Upper lobe of right lung (tissue), 1 donor: ENCODE data around the gene ATP2C2. TPM values are rescaled to one million over a fixed set of nuclear protein-coding genes. Genes with fewer than 3 reads are reported as not detected.

Experiments
- ATAC-seq: fragments of 200-7000 bp; cut with Tn5 transposase; one replicate; pipeline ENCODE4 v1.9.1; 2020; ENCODE audit warnings: mild to moderate bottlenecking, moderate library complexity
- DNase-seq: peaks from one replicate; pipeline ENCODE4 v3.0.0-alpha.2; 2020
- H3K27ac ChIP-seq: fragments of 200-600 bp; one replicate; pipeline ENCODE4 v1.8.0; 2022
- H3K27me3 ChIP-seq: fragments of 200-600 bp; one replicate; pipeline ENCODE4 v1.8.0; 2022; ENCODE audit warnings: mild to moderate bottlenecking
- H3K36me3 ChIP-seq: fragments of 200-600 bp; one replicate; pipeline ENCODE4 v1.8.0; 2022
- H3K4me1 ChIP-seq: fragments of 200-600 bp; one replicate; pipeline ENCODE4 v1.8.0; 2022
- H3K4me3 ChIP-seq: fragments of 200-600 bp; one replicate; pipeline ENCODE4 v1.8.0; 2022; ENCODE audit warnings: mild to moderate bottlenecking
- H3K9me3 ChIP-seq: fragments of 200-600 bp; one replicate; pipeline ENCODE4 v1.8.0; 2022
- CTCF ChIP-seq: fragments of 200-600 bp; IDR thresholded peaks from one replicate; pipeline ENCODE4 v1.8.0; 2022; ENCODE audit warnings: antibody characterized with exemption
- intact Hi-C: fragments of 100-400 bp; cut with DNase I; formaldehyde crosslinking; loops from one replicate; pipeline ENCODE4 v1.11.0; 2022
- total RNA-seq: library from RNA; stranded (reverse); fragmentation: NEBNext Ultra II Directional; extraction: Animal tissue kit (Norgen Biotek cat#: 25700); gene quantifications from one replicate; pipeline ENCODE4 v1.2.1, GENCODE V29; 2021
- donor health status: DM: no; HTN: yes; CAD: no; lungs with severe emphysema.

ATP2C2 gene
- total RNA-seq, 1 donor from 2014 or later, result 48.9 TPM

- Histone ChIP-seq H3K9me3 (no peaks in the 10 kb centered on the region), H3K4me1 (peaks cover 4% of the 10 kb centered on the region), H3K27me3 (no peaks in the 10 kb centered on the region), H3K4me3 (no peak overlapping the region), H3K36me3 (no peaks in the 10 kb centered on the region), H3K27ac (no peak overlapping the region)
- intact Hi-C loops, result no loop called here
- ATAC-seq (no peak), DNase-seq (no peak)
- TF ChIP-seq CTCF, result no peak
These were observed 9.6 kb upstream of the ATP2C2 start for GRCh38 chr16:84358601-84359295.

GRCh38 chr16:84359326-84359725 is 9.0 kb upstream of the ATP2C2 start:
- Histone ChIP-seq H3K4me1 (peaks cover 4% of the 10 kb centered on the region), H3K36me3 (no peaks in the 10 kb centered on the region), H3K27me3 (no peaks in the 10 kb centered on the region), H3K9me3 (no peaks in the 10 kb centered on the region), H3K27ac (no peak overlapping the region), H3K4me3 (no peak overlapping the region)
- ATAC-seq, result no peak
- TF ChIP-seq CTCF, result no peak
- DNase-seq, result no peak
- intact Hi-C loops, result no loop called here

- Histone ChIP-seq H3K36me3 (no peaks in the 10 kb centered on the region), H3K9me3 (no peaks in the 10 kb centered on the region), H3K27me3 (no peaks in the 10 kb centered on the region), H3K27ac (no peak overlapping the region), H3K4me3 (no peak overlapping the region), H3K4me1 (peaks cover 4% of the 10 kb centered on the region)
- no peak for TF ChIP-seq CTCF
- intact Hi-C loops, result no loop called here
- DNase-seq (no peak), ATAC-seq (no peak)
These were observed 8.2 kb upstream of the ATP2C2 start for GRCh38 chr16:84360170-84360569.

GRCh38 chr16:84360748-84361147 is 7.6 kb upstream of the ATP2C2 start:
- Histone ChIP-seq H3K9me3 (no peaks in the 10 kb centered on the region), H3K36me3 (no peaks in the 10 kb centered on the region), H3K27me3 (peaks cover 1% of the 10 kb centered on the region), H3K4me1 (peaks cover 4% of the 10 kb centered on the region), H3K4me3 (no peak overlapping the region), H3K27ac (no peak overlapping the region)
- intact Hi-C loops, result no loop called here
- ATAC-seq (no peak), DNase-seq (no peak)
- TF ChIP-seq CTCF, result no peak

GRCh38 chr16:84361546-84361945 is 6.8 kb upstream of the ATP2C2 start:
- H3K4me1 ChIP-seq, result peaks cover 4% of the 10 kb centered on the region
- H3K9me3 ChIP-seq, result no peaks in the 10 kb centered on the region
- no peak for DNase-seq
- peaks cover 3% of the 10 kb centered on the region for H3K27me3 ChIP-seq
- TF ChIP-seq CTCF, result no peak
- no peak for ATAC-seq
- intact Hi-C loops, result no loop called here
- H3K4me3 ChIP-seq, result no peak overlapping the region
- no peaks in the 10 kb centered on the region for H3K36me3 ChIP-seq
- H3K27ac ChIP-seq, result no peak overlapping the region
